HTR-8/SVneo (cell line): Measurements from ENCODE around the gene DTYMK.
"Not testable (repeated sequence)": the region's sequence is repeated elsewhere in the genome, so short reads cannot be mapped to it uniquely, and the experiment has no call there.

Source experiments
- DNase-seq: peaks from one replicate; pipeline ENCODE4 v3.0.0; 2011; ENCODE audit warnings: low spot score, mixed read lengths; ENCODE audit not compliant: insufficient read length
- FAIRE-seq: peaks from 2 replicates; lab custom pipeline; 2011; peaks lifted over from hg19 to GRCh38; lab: Jason Lieb, UNC

The DTYMK gene

DNA sequence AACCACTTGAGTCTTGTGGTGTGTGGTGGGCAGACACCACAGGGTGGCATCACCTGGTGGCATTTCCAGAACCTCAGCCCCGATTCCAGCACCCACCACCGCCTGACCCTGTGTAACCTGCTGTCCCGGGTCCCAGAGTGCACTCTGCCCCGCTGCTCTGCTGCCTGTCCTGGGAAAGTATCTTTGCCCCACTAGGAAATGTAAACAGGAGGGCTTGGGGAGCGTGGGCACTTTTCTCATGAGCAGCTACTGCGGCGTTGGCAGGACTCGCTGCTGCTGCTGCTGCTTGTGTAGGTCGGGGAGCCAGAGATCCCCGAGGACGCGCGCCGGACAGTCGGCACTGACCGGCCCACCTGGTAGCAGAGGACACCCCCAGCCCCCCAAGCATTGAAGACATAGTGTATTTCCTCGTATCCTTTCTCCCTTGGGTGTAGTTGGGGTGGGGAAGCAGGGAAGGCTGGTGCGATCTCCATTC, 13.4 kb downstream of the DTYMK start:
- FAIRE-seq (no peak), DNase-seq (no peak)

DNA sequence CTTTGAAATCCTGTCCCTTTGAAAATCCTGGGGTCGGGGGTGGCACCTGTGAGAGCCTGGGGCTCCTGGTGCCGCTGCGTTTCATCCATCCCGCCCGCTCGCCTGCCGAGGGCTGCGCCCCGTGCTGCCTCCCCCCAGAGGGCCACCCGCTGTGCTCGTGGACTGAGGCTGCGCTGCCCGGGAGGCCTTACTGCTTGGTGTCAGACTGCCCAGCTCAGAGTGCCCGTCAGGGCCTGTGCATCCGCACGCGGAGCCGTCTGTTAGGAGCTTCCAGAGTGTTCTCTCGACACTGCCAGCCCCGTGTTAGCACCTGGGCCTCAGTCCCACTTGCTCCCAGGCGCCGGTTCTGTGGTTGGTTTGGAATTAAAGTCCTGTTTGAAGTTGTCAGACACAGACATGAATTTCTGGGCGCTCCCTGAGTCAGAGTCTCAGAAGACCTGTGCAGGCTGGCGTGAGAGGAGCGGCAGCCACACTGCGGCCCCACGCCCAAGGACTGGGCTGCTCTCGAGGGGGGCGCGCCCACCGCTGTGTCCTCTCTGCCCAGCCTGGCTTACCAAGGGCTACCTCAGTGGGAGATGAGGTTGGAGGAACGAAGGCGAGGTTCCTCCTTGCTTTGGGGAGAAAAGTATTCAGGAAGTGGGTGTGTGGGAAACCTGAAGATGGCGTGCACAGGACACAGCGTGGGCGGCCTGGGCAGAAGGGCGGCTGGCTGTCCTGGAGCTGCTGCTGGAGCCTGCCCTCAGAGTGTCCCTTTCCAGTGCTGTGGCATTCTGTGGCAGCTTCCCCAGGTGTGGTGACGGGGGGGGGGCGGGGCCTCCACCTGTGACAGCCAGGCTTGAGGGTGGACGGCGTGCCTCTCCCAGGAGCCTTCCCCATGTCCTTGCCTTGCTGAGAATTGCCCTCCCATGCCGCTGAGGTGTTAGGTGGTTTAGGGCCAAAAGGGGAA, 14.1 kb downstream of the DTYMK start:
- FAIRE-seq (no peak), DNase-seq (no peak)

DNA sequence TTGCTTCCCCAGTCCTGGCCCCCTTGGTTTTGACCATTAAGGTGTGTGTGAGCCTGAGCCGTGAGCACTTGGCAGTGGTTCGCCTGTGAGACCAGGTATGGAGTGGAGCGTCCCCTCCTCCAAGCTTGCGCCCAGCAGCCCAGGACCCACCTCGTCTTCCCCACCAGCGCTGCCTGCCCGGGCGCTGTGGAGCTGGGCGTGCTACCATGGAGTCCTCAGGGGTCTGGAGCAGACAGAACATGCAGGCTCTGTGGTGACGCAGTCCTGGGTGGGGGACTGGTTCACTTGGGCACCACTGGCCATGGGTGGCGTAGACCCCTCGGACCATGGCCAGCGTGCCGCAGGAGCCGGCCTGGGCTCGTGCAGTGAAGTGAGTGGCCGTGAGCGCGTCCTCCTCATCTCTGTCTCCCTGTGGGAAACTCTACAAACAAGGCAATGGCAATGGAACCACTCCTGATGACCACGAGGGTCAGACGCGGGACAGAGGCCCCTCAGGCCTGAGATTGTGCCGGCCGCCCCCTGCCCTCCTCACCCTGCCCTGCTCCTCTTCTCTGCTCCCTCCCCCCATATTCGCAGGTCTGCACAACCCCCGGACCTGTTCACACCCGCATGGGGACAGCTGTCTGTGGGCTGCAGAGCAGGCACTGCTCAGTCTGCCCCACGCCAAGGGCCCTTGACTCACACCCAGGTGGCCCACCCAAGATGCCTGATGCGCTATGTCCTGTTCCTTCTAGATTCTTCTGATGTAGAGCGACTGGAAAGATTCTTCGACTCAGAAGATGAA, 15.0 kb downstream of the DTYMK start:
- DNase-seq (no peak), FAIRE-seq (no peak)

DNA sequence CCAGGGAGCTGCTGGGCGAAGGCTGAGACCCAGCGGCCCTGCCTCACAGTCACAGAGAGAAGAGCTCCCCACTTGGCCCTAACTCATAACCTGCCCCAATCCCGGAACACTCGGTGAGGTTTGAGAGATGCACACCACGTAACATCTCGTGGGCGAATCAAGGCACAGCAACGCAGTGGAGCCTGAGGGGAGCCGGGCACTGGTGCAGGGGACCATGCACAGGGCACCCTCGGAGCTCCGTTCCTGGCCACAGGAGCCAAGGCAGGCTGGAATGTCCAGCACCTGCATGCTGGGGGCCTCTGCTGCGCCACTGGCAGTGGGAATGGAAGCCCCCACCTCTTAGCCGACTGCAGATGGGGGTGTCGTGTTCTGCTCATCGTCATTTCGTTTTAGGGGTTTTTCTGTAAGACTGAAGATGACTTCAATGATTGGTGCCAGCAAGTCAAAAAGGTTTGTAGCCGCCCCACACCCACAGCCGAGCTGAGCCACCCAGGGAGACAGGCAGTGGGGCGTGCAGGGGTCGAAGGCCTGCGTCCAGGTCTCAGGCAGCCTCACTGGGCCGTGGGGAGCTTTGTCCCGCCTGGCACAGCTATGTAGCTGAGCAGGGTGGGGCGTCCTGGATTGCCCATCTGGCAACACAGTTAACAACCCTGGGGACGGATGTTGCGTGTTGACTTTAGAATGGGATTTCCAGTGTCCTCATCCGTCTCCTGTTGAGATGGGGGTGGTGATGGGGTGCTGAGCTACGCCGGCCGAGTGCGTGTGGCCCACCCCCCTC, 16.1 kb downstream of the DTYMK start:
- no peak for DNase-seq

GRCh38 chr2:241668839-241669238, 17.8 kb downstream of the DTYMK start:
- FAIRE-seq (no peak), DNase-seq (no peak)

More for the DNA sequence above, 16.1 kb downstream of the DTYMK start:
- no peak for FAIRE-seq

DNA sequence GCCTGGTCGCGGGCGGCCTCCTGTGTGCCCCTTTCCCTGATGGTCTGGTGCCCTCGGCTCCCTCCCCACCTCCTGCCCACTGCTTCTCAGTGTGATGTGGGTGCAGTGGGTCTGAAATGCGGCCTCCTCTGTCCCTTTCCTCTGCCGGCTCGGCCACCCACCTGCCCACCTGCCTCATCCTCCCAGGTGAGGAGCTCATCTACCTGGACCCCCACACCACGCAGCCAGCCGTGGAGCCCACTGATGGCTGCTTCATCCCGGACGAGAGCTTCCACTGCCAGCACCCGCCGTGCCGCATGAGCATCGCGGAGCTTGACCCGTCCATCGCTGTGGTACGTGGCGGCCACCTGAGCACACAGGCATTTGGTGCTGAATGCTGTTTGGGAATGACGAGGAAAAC, 18.3 kb downstream of the DTYMK start:
- FAIRE-seq (no peak), DNase-seq (no peak)

DNA sequence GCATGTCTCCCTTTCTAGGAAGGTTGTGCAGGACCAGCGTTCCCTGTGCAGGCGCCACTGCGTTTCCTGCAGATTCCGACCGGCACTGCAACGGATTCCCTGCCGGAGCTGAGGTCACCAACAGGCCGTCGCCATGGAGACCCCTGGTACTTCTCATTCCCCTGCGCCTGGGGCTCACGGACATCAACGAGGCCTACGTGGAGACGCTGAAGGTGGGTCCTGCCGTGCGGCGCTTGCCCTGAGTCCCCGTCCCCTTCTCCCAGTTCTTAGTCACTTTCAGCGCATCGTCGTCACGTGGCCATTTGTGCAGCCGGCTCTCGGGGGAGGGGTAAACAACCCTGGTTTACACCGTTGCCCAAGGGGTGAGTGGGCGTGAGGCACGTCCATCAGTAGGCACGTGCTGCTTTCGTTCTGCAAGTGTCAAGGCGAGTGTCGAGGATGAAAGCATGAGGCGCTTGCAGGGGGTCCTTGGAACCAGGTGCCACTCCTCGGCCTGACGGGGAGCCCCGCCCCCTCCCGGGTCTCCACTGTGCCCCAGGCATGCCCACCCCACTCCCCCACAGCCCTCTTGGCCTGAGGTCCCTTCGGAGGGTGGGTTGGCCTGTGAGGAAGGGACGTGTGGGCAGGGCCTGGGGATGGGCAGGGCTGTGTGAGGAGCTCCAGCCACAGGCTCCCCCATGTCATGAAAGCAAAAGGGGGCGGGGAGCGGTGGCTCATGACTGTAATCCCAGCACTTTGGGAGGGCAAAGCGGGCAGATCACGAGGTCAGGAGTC, 19.8 kb downstream of the DTYMK start:
- FAIRE-seq (no peak), DNase-seq (no peak)

DNA sequence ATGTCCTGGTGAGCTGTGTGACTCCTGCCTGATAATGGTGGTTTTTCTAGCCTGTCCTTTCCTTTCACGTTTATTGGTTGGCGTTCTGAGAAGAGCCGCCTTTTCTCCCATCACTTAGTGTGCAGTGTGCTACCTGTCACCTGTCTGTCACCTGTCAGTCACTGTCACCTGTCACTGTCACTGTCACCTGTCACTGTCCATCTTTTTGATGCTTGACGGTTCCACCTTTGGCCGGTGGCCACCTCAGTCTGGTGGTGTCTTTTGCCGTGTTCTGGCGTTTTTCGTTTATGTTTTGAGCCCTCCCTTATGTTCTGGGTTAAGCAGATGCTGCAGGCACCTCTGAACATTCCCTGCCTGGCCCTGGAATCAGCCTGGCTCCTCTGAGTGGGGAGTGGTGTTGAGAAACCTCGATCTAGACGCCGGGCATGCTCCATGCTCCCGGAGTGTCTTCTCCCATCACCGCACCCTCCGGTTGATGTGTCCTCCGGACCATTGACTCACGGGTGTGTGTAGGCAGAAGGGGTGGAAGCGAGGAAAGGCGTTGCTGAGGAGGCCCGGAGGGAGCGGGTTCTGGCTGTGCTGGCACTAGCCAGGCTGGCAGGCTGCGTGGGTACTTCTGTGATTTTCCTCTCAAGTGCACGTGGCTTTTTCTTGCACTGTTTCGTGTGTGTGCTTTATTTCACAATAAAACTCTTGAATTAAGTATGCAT, 20.7 kb downstream of the DTYMK start:
- FAIRE-seq (no peak), DNase-seq (no peak)

DNA sequence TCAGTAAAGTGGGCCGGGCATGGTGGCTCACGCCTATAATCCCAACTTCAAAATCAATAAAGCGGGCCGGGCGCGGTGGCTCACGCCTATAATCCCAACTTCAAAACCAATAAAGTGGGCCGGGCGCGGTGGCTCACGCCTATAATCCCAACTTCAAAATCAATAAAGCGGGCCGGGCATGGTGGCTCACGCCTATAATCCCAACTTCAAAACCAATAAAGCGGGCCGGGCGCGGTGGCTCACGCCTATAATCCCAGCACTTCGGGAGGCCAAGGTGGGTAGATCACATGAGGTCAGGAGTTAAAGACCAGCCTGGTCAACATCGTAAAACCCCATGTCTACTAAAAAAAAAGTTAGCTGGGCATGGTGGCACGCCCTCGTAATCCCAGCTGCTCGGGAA, 23.9 kb downstream of the DTYMK start:
- FAIRE-seq, result not testable (repeated sequence)

DNA sequence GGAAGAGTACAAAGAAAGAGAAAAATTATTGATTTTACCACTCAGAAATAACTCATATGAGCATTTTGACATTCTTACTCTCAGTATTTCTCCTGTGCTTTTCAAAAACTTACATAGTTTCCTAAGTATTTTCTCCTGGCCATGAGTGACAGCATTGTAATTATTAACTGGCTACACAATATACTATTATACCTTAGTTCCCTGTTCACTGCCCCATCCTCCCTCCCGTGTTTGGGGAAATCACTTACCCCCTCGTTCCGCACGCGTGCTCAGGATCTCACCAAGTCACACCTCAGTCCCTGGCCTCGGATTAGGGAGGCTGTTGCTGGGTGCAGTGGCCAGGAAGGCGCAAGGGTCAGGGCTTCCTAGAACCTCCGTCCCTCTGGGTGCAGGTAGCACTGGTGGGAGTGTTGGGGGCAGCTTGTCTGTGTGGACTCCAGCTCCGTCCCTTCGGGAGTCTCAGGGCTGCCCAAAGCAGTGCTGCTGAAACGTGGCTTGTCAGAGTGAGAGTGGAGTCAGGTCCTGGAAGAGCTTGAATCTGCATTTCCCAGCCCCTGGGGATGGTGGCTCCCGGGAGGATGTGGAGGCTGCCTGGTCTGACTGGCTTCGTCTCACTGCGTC, 25.9 kb downstream of the DTYMK start:
- DNase-seq (no peak), FAIRE-seq (no peak)

More for the DNA sequence above, 23.9 kb downstream of the DTYMK start:
- not testable (repeated sequence) for DNase-seq

- FAIRE-seq (peak; percentile 69), DNase-seq (peak; percentile 59)
These were observed 27.4 kb downstream of the DTYMK start for GRCh38 chr2:241659150-241659739.

DNA sequence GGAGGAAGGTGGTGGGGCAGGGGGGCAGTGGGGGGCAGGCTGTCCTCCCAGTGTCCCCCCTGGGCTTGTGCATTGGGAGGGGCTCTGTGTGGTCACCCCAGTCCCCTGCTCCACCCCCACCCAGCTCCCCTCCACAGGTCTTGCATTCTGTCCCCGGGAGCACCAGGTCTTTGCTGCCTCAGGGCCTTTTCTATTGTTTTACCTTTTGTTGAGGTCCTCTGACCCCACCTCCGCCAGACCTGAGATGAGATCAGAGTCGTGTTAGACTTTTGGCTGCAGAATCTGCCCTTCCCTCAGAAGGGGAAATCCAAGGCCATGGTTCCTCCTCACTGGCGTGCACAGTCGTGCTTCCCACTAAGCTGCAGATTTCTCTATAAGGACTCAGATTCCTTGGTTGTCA, 28.3 kb downstream of the DTYMK start:
- FAIRE-seq (no peak), DNase-seq (no peak)

DNA sequence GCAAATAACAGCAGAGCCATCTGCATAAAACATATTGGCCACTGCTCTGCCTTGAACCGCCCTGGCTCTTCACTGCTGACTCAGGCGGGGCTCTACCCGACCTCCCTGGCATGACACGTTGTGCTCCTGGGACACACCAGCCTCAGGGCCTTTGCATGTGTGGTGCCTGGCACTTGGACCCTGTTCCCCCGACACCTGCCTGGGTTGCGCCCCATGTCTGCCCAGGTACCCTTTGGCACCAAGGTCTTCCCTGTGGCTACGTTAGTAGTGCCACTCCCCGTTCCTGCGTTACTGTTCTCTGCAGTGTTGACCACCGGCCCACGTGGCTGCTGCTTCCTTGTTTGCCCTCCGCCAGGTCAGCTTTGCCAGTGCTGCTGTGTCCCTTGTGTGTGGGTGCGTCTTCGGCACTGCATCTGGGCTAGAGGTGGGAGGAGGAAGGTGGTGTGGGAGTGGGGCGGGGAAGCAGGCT, 28.8 kb downstream of the DTYMK start:
- FAIRE-seq (peak; percentile 80), DNase-seq (no peak)

GRCh38 chr2:241656190-241656741, 30.3 kb downstream of the DTYMK start:
- FAIRE-seq (no peak), DNase-seq (no peak)

GRCh38 chr2:241655516-241656189, 31.0 kb downstream of the DTYMK start:
- FAIRE-seq (no peak), DNase-seq (no peak)

- DNase-seq, result no peak
- FAIRE-seq, result no peak
These were observed 32.1 kb downstream of the DTYMK start for GRCh38 chr2:241654551-241654950.

DNA sequence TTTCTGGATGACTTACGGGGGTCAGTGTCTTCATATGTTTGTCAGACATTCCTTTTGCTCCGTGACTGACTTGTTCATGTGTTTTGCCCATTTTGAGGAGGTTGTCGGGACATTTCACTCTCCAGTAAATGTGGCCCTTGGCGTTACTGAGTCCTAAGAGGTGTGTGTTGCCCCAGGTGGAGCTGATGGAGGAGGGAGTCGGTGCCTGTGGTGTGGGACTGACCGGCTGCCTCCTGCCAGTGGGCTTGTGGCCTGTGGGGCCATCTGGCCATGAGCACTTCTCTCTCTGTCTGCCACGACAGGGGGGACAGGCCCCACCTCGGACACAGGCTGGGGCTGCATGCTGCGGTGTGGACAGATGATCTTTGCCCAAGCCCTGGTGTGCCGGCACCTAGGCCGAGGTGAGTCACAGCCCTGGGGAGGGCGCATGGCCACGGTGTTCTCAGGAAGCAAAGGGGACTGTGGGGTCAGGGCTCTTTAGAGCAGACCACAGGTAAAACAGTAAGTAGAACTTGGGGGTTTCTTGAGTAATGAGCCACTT, 33.3 kb downstream of the DTYMK start:
- DNase-seq (no peak), FAIRE-seq (no peak)
